K562 (cell line): Measurements from ENCODE around the gene FBLN2.

ENCODE experiments used
- ELF4 ChIP-seq: fragments of 450-650 bp; formaldehyde crosslinking; IDR thresholded peaks from 2 replicates; pipeline ENCODE4 v1.4.0; 2022; ENCODE audit warnings: missing genetic modification characterization
- MCM5 ChIP-seq: fragments of 450-650 bp; IDR thresholded peaks from 2 replicates; pipeline ENCODE4 v1.6.1; 2016; ENCODE audit warnings: low read depth
- POLR3A ChIP-seq: IDR thresholded peaks from 2 replicates; pipeline ENCODE4 v1.6.1; 2011; ENCODE audit warnings: borderline replicate concordance, mild to moderate bottlenecking, moderate library complexity; ENCODE audit not compliant: insufficient read length, insufficient read depth; ENCODE audit errors: extremely low read depth
- ZNF224 ChIP-seq: sonication (generic); formaldehyde crosslinking; IDR thresholded peaks from 2 replicates; pipeline ENCODE4 v1.8.0; 2022; ENCODE audit warnings: mild to moderate bottlenecking, missing genetic modification reagents
- ZNF347 ChIP-seq: fragments of 450-650 bp; formaldehyde crosslinking; IDR thresholded peaks from 2 replicates; pipeline ENCODE4 v1.4.0; 2020; ENCODE audit warnings: low read depth, mild to moderate bottlenecking, moderate library complexity
- TF ChIP-seq, protein P1 (sequence below), 3 experiments: IDR thresholded peaks in 2 of 3; conservative IDR thresholded peaks in 1 of 3; 2 replicates each; pipeline ENCODE4 v1.5.1; 2011 to 2012; ENCODE audit warnings: low read length in 3 of 3, mild to moderate bottlenecking in 3 of 3, control low read depth in 2 of 3, improper control_type of control experiment in 1 of 3, inconsistent platforms in 1 of 3, low read depth in 1 of 3, mixed read lengths in 1 of 3, moderate library complexity in 1 of 3; ENCODE audit not compliant: insufficient read depth in 2 of 3
- TF ChIP-seq, protein P2 (sequence below): sonication (generic); formaldehyde crosslinking; IDR thresholded peaks from 2 replicates; pipeline ENCODE4 v1.8.0; 2023; ENCODE audit warnings: missing genetic modification reagents, mild to moderate bottlenecking, borderline replicate concordance
- TF ChIP-seq, protein P3 (sequence below): sonication (generic); formaldehyde crosslinking; IDR thresholded peaks from 2 replicates; pipeline ENCODE4 v1.9.0; 2022; ENCODE audit warnings: mild to moderate bottlenecking, missing genetic modification reagents
- TF ChIP-seq, protein P4 (sequence below), 2 experiments: fragments of 200-800 bp in 1 of 2; sonication (Bioruptor generic) in 1 of 2; sonication (generic) in 1 of 2; formaldehyde crosslinking in 1 of 2; IDR thresholded peaks in 1 of 2; conservative IDR thresholded peaks in 1 of 2; 2 replicates each; pipeline versions ENCODE4 v1.5.0 to v1.6.1; 2016 to 2020; ENCODE audit warnings: missing compliant biosample characterization in 1 of 2, missing genetic modification characterization in 1 of 2, missing genetic modification reagents in 1 of 2

DNA sequence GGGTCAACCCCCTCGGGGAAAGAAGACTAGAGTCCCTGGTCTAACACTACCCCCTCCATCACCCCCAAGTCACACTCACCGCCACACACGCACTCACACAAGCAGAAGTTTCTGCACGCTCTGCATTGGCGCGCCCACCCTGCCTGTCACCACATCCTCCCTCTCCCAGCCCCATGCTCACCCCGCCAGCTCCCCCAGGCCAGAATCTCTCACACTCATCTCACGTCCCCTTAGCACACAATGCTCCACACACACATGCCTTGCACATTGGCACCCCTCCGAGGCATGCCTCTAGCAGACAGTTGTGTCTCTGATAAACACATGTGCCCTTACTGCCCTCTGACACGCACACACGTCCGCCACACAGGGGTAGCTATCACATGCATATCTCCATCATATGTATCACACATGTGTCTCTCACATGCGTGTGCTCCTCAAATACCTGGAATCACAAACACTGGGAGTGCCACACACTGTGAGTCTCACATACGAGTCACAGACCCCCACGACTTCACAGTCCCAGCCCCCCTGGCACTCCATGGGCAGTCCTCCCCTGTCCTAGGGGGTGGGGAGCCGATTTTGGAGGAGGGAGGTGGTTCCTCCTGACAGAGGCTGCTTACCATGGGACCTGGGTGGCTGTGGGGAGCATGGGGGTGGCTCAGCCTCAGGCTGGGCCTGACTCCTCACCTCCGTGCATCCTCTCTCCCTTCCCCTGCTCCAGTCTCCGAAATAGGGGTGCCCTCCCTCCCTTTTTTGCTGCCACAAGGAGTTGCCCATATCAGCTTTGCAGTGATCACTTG lies 898 bp downstream of the FBLN2 start:
- TF ChIP-seq, protein P1, sequence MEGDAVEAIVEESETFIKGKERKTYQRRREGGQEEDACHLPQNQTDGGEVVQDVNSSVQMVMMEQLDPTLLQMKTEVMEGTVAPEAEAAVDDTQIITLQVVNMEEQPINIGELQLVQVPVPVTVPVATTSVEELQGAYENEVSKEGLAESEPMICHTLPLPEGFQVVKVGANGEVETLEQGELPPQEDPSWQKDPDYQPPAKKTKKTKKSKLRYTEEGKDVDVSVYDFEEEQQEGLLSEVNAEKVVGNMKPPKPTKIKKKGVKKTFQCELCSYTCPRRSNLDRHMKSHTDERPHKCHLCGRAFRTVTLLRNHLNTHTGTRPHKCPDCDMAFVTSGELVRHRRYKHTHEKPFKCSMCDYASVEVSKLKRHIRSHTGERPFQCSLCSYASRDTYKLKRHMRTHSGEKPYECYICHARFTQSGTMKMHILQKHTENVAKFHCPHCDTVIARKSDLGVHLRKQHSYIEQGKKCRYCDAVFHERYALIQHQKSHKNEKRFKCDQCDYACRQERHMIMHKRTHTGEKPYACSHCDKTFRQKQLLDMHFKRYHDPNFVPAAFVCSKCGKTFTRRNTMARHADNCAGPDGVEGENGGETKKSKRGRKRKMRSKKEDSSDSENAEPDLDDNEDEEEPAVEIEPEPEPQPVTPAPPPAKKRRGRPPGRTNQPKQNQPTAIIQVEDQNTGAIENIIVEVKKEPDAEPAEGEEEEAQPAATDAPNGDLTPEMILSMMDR (IDR thresholded peaks at IDR 0.05 in 2 of 3, conservative IDR thresholded peaks at IDR 0.05 in 1 of 3; ENCODE audit: insufficient read depth in 2 of 3, low read depth in 1 of 3, low read length in 3 of 3): no peak
- TF ChIP-seq ZNF224 (CRISPR knock-in tag) (no peak), MCM5 (no peak), POLR3A (no peak), ELF4 (CRISPR knock-in tag) (no peak), ZNF347 (CRISPR knock-in tag) (no peak)
- TF ChIP-seq, protein P2, sequence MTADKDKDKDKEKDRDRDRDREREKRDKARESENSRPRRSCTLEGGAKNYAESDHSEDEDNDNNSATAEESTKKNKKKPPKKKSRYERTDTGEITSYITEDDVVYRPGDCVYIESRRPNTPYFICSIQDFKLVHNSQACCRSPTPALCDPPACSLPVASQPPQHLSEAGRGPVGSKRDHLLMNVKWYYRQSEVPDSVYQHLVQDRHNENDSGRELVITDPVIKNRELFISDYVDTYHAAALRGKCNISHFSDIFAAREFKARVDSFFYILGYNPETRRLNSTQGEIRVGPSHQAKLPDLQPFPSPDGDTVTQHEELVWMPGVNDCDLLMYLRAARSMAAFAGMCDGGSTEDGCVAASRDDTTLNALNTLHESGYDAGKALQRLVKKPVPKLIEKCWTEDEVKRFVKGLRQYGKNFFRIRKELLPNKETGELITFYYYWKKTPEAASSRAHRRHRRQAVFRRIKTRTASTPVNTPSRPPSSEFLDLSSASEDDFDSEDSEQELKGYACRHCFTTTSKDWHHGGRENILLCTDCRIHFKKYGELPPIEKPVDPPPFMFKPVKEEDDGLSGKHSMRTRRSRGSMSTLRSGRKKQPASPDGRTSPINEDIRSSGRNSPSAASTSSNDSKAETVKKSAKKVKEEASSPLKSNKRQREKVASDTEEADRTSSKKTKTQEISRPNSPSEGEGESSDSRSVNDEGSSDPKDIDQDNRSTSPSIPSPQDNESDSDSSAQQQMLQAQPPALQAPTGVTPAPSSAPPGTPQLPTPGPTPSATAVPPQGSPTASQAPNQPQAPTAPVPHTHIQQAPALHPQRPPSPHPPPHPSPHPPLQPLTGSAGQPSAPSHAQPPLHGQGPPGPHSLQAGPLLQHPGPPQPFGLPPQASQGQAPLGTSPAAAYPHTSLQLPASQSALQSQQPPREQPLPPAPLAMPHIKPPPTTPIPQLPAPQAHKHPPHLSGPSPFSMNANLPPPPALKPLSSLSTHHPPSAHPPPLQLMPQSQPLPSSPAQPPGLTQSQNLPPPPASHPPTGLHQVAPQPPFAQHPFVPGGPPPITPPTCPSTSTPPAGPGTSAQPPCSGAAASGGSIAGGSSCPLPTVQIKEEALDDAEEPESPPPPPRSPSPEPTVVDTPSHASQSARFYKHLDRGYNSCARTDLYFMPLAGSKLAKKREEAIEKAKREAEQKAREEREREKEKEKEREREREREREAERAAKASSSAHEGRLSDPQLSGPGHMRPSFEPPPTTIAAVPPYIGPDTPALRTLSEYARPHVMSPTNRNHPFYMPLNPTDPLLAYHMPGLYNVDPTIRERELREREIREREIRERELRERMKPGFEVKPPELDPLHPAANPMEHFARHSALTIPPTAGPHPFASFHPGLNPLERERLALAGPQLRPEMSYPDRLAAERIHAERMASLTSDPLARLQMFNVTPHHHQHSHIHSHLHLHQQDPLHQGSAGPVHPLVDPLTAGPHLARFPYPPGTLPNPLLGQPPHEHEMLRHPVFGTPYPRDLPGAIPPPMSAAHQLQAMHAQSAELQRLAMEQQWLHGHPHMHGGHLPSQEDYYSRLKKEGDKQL (CRISPR knock-in tag): no peak
- TF ChIP-seq, protein P3, sequence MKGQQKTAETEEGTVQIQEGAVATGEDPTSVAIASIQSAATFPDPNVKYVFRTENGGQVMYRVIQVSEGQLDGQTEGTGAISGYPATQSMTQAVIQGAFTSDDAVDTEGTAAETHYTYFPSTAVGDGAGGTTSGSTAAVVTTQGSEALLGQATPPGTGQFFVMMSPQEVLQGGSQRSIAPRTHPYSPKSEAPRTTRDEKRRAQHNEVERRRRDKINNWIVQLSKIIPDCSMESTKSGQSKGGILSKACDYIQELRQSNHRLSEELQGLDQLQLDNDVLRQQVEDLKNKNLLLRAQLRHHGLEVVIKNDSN (CRISPR knock-in tag): 0 out of 2 replicates have a peak, but pooled peaks have one; percentile 15
- TF ChIP-seq, protein P4, sequence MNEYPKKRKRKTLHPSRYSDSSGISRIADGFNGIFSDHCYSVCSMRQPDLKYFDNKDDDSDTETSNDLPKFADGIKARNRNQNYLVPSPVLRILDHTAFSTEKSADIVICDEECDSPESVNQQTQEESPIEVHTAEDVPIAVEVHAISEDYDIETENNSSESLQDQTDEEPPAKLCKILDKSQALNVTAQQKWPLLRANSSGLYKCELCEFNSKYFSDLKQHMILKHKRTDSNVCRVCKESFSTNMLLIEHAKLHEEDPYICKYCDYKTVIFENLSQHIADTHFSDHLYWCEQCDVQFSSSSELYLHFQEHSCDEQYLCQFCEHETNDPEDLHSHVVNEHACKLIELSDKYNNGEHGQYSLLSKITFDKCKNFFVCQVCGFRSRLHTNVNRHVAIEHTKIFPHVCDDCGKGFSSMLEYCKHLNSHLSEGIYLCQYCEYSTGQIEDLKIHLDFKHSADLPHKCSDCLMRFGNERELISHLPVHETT (CRISPR knock-in tag; conservative IDR thresholded peaks at IDR 0.05 in 1 of 2, IDR thresholded peaks at IDR 0.05 in 1 of 2): no peak
